HG03095 (cell line): Measurements from ENCODE around the gene FERMT1.
"Not testable (repeated sequence)": the region's sequence is repeated elsewhere in the genome, so short reads cannot be mapped to it uniquely, and the experiment has no call there.

ENCODE experiments used
- ATAC-seq: cut with Tn5 transposase; IDR thresholded peaks from one replicate; pipeline ENCODE4 v1.9.1; 2021; ENCODE audit warnings: moderate library complexity; ENCODE audit not compliant: unreplicated experiment

FERMT1 gene

GRCh38 chr20:6041808-6042265 lies 81.0 kb downstream of the FERMT1 start:
- ATAC-seq: no peak

- ATAC-seq: no peak
Measured at GRCh38 chr20:6040958-6041807, 81.6 kb downstream of the FERMT1 start.

DNA sequence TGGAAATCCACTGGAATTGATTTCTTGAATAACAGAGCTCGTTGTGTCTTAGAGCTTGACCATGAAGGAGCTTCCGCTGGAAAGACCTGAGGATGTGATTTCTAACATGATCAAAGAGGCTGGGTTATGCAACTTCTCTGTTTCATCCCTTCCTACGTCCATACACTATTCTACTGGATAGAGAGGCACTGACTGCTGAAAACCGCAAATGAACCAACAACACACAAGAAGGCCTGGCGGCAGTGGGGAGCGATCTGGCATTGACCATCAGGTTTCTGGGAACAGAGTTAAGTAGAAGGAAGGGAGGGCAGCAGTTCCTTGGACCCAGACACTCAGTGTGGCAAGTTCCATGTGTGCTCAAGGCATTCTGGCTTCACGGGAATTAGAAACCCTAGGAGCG lies 82.3 kb downstream of the FERMT1 start:
- ATAC-seq: no peak

DNA sequence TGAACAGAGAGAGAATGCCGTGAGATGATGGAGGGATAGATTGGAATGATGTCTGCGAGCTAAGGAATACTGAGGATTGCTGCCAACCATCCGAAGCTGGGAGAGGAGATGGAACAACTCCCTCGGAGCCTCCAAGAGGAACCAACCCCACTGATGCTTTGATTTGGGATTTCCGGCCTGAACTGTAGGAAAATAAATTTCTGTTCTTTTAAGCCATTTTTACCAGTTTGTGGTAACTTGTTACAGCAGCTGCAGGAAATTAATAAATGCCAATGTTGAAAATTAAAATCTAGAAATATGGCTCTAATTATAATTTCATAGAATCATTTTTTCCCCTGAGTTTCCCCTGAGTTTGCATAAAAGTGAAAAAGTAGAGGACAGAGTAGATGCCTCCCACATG lies 83.1 kb downstream of the FERMT1 start:
- ATAC-seq: no peak

GRCh38 chr20:6038256-6038655 lies 84.6 kb downstream of the FERMT1 start:
- no peak for ATAC-seq

GRCh38 chr20:6037082-6037481 lies 85.7 kb downstream of the FERMT1 start:
- ATAC-seq: no peak

DNA sequence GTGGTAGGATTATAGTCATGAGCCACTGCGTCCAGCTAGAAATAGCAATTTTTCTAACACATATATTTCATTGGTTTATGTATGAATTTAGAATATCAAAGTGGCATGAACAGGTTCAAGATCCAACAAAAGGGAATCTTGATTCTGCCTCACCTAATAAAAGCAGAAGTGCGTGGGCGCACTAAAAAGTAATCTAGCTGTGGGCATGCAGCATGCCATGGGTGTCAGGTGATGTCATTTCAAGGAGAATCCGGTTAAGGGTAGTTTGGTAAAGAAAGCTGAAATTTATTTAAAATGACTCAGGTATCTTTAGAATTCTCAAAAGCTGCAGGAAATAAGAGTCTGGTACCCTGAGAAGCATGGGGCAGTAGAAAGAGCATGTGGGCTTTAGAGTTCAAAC lies 86.6 kb downstream of the FERMT1 start:
- ATAC-seq: no peak

DNA sequence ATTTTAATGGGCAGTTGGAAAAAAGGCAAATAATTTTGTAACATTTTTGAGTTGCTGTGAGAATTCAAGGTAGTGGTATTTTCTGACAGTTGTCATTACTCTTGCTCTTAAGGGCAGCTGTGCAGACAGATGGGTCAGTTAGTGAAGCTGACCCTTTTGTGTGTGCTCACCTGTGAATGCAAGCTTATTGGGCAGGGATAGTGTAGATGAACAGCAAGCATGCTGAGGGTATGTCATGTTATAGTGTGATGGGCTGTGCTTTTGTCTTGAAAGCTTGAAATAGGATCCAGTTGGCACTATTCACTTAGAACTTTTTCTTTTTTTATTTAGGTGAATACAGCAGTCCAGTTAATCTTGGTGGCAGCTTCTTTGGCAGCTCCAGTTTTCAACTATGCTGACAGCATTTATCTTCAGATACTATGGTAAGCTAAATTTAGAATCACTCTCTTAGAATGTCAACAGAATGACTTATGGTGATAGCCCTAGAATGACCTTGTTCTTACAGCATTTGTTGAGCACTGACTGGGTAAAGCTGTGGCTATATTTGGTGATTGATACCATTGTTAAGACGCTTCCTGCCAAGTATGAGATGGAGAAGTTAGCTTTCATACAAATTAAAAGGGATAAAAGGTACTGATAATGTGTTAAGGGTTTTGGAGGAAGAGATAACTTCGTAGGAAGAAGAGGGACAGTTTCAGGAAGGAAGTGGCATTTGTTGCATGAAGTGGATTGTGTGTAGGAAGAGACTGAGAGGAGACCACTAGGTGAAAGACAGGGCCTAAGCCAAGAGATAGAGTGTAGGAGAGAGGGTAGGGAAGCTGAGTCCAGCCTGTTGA lies 88.5 kb downstream of the FERMT1 start:
- ATAC-seq: no peak

DNA sequence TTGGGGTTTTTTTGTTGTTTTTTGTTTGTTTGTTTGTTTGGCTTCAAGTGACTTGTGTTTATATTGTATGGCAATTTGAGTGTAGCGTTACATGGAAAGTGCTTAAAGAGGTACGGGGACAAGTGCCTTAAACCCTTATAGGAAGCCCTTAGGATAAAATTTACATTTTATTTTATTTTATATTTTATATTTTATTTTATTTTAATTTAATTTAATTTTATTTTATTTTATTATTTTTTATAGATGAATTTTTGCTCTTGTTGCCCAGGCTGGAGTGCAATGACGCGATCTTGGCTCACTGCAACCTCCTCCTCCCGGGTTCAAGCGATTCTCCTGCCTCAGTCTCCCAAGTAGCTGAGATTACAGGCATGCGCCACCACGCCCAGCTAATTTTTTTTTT lies 89.9 kb downstream of the FERMT1 start:
- ATAC-seq: not testable (repeated sequence)

DNA sequence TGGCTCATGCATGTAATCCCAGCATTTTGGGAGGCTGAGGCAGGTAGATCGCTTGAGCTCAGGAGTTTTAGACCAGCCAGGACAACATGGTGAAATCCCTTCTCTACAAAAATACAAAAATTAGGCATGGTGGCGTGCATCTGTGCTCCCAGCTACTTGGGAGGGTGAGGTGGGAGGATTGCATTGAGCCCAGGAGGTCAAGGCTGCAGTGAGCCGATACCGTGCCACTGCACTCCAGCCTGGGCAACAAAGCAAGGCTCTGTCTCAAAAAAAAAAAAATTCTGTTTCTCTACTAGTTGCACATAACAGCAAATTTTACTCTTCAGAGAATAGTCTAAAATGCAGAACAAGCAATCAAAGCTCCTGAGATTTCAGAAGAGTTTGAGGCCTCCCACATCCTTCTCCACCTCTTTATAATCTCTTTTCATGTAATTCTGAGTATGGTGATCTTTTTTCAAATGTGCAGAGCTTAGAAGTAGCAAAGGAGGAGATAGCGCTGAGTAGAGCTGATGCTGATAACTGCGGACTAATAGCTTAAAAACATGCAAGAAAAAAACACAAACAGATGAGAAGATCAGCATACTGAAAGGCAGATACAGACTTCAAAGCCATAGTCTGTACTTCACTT lies 92.3 kb downstream of the FERMT1 start:
- ATAC-seq: no peak

GRCh38 chr20:6029538-6029937 lies 93.3 kb downstream of the FERMT1 start:
- no peak for ATAC-seq

GRCh38 chr20:6028818-6029217 lies 94.0 kb downstream of the FERMT1 start:
- ATAC-seq: no peak

DNA sequence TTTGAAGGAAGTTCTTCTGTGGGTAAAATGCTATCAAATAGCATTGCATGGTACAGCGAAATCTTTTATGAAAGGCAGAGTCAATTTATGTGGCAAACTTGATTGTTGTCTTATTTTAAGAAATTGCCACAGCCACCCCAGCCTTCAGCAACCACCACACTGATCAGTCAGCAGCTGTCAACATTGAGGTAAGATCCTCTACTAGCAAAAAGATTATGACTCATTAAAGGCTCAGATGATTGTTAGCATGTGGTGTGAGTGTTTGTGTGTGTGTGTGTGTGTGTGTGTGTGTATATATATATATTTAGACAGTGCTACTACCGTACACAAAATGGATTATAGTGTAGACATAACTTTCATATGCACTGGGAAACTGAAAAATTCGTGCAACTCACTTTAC lies 96.8 kb downstream of the FERMT1 start:
- no peak for ATAC-seq
